HG03139 (cell line): ENCODE results near the gene POP7.
"Not testable (repeated sequence)": the region's sequence is repeated elsewhere in the genome, so short reads cannot be mapped to it uniquely, and the experiment has no call there.

Experiments
- ATAC-seq: cut with Tn5 transposase; IDR thresholded peaks from one replicate; pipeline ENCODE4 v1.9.1; 2021; ENCODE audit not compliant: unreplicated experiment

Gene POP7

GRCh38 chr7:100723732-100724275, 17.9 kb downstream of the POP7 start:
- ATAC-seq, result no peak

DNA sequence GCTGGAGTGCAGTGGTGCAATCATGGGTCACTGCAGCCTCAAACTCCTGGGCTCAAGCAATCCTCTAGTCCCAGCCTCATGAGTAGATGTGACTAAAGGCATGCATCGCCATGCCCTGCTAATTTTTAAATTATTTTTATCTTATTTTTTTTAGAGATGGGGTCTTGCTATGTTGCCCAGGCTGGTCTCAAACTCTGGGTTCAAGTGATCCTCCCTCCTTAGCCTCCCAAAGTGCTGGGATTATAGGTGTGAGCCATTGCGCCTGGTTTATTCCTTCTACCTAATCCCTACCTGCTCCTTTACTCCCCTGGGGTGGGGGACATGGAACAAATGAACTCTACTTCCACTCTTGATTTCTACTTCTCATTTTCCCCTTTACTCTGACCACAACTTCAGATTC, 18.4 kb downstream of the POP7 start:
- ATAC-seq, result not testable (repeated sequence)

GRCh38 chr7:100726996-100727761, 21.3 kb downstream of the POP7 start:
- ATAC-seq, result no peak

- no peak for ATAC-seq
Observed at GRCh38 chr7:100728196-100728595, 22.3 kb downstream of the POP7 start.

DNA sequence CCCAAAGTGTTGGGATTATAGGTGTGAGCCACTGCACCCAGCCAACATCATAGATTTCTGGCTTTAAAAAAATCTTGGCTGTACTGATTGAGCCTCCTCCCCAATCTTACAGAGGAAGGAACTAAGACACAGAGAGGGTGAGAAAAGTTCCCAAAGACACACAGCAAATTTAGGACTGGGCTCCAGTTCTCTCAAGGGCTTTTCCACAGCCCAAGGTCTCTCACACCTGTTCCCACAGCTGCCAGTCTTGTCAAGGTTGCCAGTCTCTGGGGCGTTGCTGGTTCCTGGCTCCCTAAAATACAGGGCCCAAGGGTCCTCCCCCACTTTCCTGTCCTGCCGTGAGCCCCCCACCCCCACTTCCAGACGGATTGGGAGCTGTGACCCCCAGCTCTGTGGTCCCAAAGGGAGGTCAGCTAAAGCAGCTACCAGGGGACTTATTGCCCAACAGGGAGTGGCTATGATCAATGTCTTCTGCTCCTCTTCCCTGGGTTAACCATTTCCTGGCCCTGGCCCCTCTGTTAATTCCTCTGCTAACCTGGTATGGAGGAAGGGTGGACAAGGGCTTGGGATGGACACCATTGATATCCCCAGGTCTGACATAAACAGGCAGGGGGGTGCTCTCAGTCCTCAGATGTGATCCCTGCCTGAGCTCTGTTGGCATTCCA, 24.3 kb downstream of the POP7 start:
- no peak for ATAC-seq

GRCh38 chr7:100731937-100732636, 26.2 kb downstream of the POP7 start:
- no peak for ATAC-seq

DNA sequence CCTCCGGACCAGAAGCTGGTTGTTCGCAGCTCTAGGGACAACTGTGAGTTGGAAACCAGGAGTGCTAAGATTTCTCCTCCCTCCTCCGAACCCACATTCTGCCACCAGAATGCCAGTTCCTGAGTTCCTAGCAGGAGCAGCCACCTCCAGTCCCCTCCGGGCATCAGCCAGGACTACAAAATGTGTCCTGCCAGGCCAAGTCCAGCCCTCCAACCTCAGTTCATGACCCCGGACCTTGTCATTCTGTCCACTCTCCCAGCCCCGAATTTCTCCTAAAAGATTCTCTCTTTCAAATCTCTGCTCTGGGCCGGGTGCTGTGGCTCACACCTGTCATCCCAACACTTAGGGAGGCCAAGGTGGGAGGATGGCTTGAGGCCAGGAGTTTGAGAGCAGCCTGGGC, 29.8 kb downstream of the POP7 start:
- ATAC-seq, result no peak

GRCh38 chr7:100736671-100737070, 30.8 kb downstream of the POP7 start:
- ATAC-seq, result no peak

- ATAC-seq, result no peak
Observed at GRCh38 chr7:100739934-100740333, 34.0 kb downstream of the POP7 start.

DNA sequence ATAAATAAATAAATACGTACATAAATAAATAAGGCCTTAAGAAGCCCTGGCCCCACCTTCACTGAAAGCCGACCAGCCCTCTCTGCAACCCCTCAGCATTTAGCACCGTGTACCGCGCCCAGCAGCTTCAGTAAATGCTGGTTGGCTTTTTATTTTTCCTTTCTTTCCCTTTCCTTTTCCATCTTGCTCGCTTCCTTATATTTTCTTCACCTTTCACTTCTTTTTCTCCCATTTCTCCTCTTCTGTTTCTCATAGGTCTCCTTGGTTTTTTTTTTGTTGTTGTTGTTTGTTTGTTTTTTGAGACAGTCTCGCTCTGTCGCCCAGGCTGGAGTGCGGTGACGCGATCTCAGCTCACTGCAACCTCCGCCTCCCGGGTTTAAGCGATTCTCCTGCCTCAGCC, 38.7 kb downstream of the POP7 start:
- ATAC-seq, result no peak

GRCh38 chr7:100745184-100745583, 39.3 kb downstream of the POP7 start:
- ATAC-seq, result no peak

- ATAC-seq, result no peak
Observed at GRCh38 chr7:100752994-100753393, 47.1 kb downstream of the POP7 start.

- no peak for ATAC-seq
Observed at GRCh38 chr7:100753750-100754149, 47.8 kb downstream of the POP7 start.
